K562 (cell line): Measurements from ENCODE around the gene SCAP. TPM values are rescaled to one million over a fixed set of nuclear protein-coding genes. Genes with fewer than 3 reads are reported as not detected.

Experiments used
- CBX2 ChIP-seq: fragments of 200-600 bp; sonication (generic); IDR thresholded peaks from one replicate; pipeline ENCODE4 v1.6.1; 2012; ENCODE audit warnings: mild to moderate bottlenecking, low read length, inconsistent platforms; ENCODE audit not compliant: insufficient read depth, poor library complexity, severe bottlenecking
- ETS2 ChIP-seq: IDR thresholded peaks from 2 replicates; pipeline ENCODE4 v1.6.1; 2016; ENCODE audit warnings: borderline replicate concordance, missing genetic modification characterization, mild to moderate bottlenecking, moderate library complexity, missing compliant biosample characterization; ENCODE audit not compliant: poor library complexity, severe bottlenecking
- HDAC3 ChIP-seq: fragments of 450-650 bp; IDR thresholded peaks from 2 replicates; pipeline ENCODE4 v1.6.1; 2018; ENCODE audit warnings: borderline replicate concordance, mild to moderate bottlenecking, moderate library complexity; ENCODE audit not compliant: partially characterized antibody
- MGA ChIP-seq: fragments of 450-650 bp; IDR thresholded peaks from 2 replicates; pipeline ENCODE4 v1.6.1; 2016; ENCODE audit warnings: mild to moderate bottlenecking, moderate library complexity
- SMARCA5 ChIP-seq: fragments of 450-650 bp; IDR thresholded peaks from 2 replicates; pipeline ENCODE4 v1.6.1; 2016
- SP1 ChIP-seq: sonication (generic); formaldehyde crosslinking; IDR thresholded peaks from 2 replicates; pipeline ENCODE4 v1.8.1; 2022; ENCODE audit warnings: mild to moderate bottlenecking, missing genetic modification reagents
- TRIM28 ChIP-seq: fragments of 450-650 bp; IDR thresholded peaks from 2 replicates; pipeline ENCODE4 v1.6.1; 2017
- ZNF121 ChIP-seq: sonication (generic); formaldehyde crosslinking; conservative IDR thresholded peaks from 2 replicates; pipeline ENCODE4 v1.8.0; 2022; ENCODE audit warnings: missing genetic modification reagents
- ZNF124 ChIP-seq: sonication (generic); formaldehyde crosslinking; IDR thresholded peaks from 2 replicates; pipeline ENCODE4 v1.8.1; 2022; ENCODE audit warnings: missing genetic modification reagents
- ZNF592 ChIP-seq: fragments of 450-650 bp; IDR thresholded peaks from 2 replicates; pipeline ENCODE4 v1.6.1; 2017; ENCODE audit warnings: antibody characterized with exemption, mild to moderate bottlenecking
- polyA plus RNA-seq, 8 experiments: library from polyadenylated mRNA; depleted of rRNA in 4 of 8; stranded (reverse) in 5 of 8; unstranded in 3 of 8; fragments of >200 nt; fragmentation: Nextera tagmentation in 2 of 8; fragmentation: Illumina TruSeq in 1 of 8; extraction: Ambion mirVana in 2 of 8; extraction: Trizol in 1 of 8; gene quantifications; 2 replicates each; pipeline versions ENCODE4 v1.2.1 to v1.2.3, GENCODE V29; 2011 to 2014; ENCODE audit warnings: inconsistent platforms in 1 of 8, missing spikeins in 1 of 8
- total RNA-seq, 7 experiments: library from RNA; depleted of rRNA in 6 of 7; stranded (reverse); fragments of >200 nt in 6 of 7; fragmentation: Illumina TruSeq in 2 of 7; extraction: Trizol in 2 of 7; gene quantifications; 2 replicates each; pipeline versions ENCODE4 v1.2.1 to v1.2.3, GENCODE V29; 2011 to 2021; ENCODE audit warnings: low replicate concordance in 1 of 7
- TF ChIP-seq, protein P1 (sequence below), 2 experiments: fragments of 450-650 bp in 1 of 2; sonication (generic) in 1 of 2; formaldehyde crosslinking; conservative IDR thresholded peaks; 2 replicates each; pipeline versions ENCODE4 v1.4.0 to v1.8.1; 2020 to 2022; ENCODE audit warnings: mild to moderate bottlenecking in 1 of 2, missing genetic modification reagents in 1 of 2

Gene SCAP
- total and polyA plus RNA-seq, 9 of the 15 experiments (the other 6 are each of a cell fraction or from before 2014, with no cell fraction given), result 2.6 to 104 (median 37.8) TPM

DNA sequence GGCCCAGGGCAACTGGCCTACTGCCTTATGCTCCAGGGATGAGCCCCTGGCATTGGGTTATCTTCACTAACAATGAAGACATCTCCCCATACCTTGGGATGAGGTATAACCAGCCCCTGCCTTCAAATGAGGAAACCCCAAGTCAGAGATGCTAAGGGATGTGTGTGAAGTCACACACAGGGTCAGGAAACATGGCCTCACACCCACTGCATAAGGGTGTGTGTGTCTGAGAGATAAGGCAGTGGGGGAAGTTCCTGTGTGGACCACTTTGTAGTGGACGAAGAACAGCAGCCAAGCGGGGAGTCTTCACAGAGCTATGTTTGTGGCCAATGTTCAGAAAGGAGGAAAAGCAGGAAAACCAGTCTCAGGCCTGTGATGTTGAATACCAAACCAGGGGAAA, 27.3 kb upstream of the SCAP start (continued):
- TF ChIP-seq MGA (peak; percentile 69), SP1 (no peak), ZNF592 (peak; percentile 97), HDAC3 (no peak), TRIM28 (0 out of 2 replicates have a peak, but pooled peaks have one; percentile 47), CBX2 (no peak), SMARCA5 (0 out of 2 replicates have a peak, but pooled peaks have one; percentile 6), ETS2 (tag) (no peak), ZNF124 (CRISPR knock-in tag) (no peak), ZNF121 (CRISPR knock-in tag) (no peak; the same call in 1 of the 2 replicates)
- TF ChIP-seq, protein P1, sequence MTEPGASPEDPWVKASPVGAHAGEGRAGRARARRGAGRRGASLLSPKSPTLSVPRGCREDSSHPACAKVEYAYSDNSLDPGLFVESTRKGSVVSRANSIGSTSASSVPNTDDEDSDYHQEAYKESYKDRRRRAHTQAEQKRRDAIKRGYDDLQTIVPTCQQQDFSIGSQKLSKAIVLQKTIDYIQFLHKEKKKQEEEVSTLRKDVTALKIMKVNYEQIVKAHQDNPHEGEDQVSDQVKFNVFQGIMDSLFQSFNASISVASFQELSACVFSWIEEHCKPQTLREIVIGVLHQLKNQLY (CRISPR knock-in tag; conservative IDR thresholded peaks at IDR 0.05), result no peak
